HUES64 (cell line): ENCODE results near the gene MANF.
"Not testable (repeated sequence)": the region's sequence is repeated elsewhere in the genome, so short reads cannot be mapped to it uniquely, and the experiment has no call there.

Source experiments
- H3K27ac ChIP-seq: 2 replicates; pipeline ENCODE4 v1.7.0; 2013; ENCODE audit warnings: low read depth, low read length, inconsistent platforms
- H3K27me3 ChIP-seq: 2 replicates; pipeline ENCODE4 v1.6.1; 2013; ENCODE audit warnings: mild to moderate bottlenecking, low read length; ENCODE audit not compliant: insufficient read depth
- H3K36me3 ChIP-seq: 2 replicates; pipeline ENCODE4 v1.6.1; 2013; ENCODE audit warnings: mild to moderate bottlenecking, low read length; ENCODE audit not compliant: insufficient read depth
- H3K4me1 ChIP-seq: 2 replicates; pipeline ENCODE4 v1.6.1; 2013; ENCODE audit warnings: mild to moderate bottlenecking, low read length, moderate library complexity; ENCODE audit not compliant: insufficient read depth
- H3K4me3 ChIP-seq: 2 replicates; pipeline ENCODE4 v1.5.1; 2013; ENCODE audit warnings: mild to moderate bottlenecking, low read length, moderate library complexity
- H3K9ac ChIP-seq: 2 replicates; pipeline ENCODE4 v1.6.1; 2013; ENCODE audit warnings: mild to moderate bottlenecking, low read depth, low read length
- H3K9me3 ChIP-seq: 2 replicates; pipeline ENCODE4 v1.6.1; 2013; ENCODE audit warnings: low read depth, low read length; ENCODE audit not compliant: insufficient read depth
- WGBS: fragments of 150-250, 120-280 bp; methylation state at CpG from one replicate; pipeline ENCODE4 v1.1.7; 2013; ENCODE audit warnings: missing lambda C conversion rate; 5-methylcytosine and 5-hydroxymethylcytosine counted together

MANF gene

DNA sequence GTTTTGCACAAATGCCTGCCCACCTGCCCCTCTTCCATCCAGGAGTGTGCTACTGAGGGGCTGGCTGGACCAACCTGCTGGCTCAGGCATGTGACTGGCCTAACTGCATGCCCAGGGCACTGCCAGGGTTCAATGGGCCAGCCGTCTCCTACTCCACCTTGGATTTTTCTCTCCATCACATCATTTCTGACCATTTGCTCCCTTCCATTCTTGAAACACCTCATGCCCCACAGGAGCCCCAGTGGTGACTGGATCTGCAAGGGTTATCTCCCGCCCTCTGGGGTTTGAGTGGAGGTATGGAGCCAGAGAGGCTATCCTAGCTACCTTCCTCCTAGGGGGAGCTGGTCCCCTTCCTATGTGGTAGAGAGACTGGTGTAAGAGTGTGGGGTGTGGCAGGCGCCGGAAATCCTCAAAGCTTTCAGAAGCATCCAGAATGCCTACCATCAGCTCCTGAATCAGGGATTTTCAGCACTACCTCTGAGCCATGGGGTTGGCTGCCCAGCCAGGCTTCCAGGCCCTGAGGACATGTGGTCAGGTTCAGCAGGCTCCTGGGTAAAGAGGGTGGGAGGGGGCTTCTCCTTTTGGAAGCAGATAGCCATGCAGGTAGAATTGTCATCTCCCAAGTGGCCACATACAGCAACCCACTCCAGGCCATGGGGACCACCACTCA lies 2.9 kb upstream of the MANF start:
- H3K9me3 ChIP-seq: no peaks in the 10 kb centered on the region
- 89% methylated on average over 3 of the region's 4 CpGs for WGBS
- no peak overlapping the region for H3K27ac ChIP-seq
- no peaks in the 10 kb centered on the region for H3K27me3 ChIP-seq
- H3K9ac ChIP-seq: no peak overlapping the region
- H3K4me1 ChIP-seq: peaks cover 18% of the 10 kb centered on the region
- no peak overlapping the region for H3K4me3 ChIP-seq
- H3K36me3 ChIP-seq: peaks cover 11% of the 10 kb centered on the region

DNA sequence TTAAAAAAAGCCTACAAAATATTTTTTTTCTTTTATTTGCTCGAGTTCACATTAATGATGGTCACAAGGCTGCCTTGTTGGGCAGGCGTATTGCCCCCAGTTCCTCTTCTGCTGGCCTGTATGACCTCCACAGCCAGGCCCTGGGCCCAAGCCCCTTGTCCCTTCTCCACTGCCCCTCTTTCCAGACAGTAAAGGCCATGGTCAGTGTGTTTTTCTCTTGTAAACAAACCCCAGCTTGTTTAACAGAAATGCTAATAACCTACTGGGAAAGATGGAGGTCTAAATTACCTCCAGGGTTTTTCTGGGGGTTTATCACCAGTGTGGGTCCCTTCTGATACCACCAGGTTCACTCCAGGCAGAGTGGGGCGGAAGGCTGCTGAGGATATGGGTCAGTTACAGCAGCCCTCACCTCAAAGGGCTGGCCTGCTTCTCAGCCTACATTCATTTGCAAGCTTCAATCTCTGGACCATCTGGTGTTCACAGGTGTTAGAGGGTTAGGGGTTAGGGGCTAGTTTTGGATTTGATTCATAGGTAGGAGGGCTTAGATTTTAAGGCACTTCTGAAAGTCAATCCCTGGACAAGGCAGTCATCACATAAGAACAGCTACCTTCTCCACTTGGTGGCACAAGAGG lies 2.0 kb upstream of the MANF start:
- Histone ChIP-seq H3K9me3 (no peaks in the 10 kb centered on the region), H3K9ac (peak overlapping the region; percentile 95; the same call in 1 of the 2 replicates), H3K4me3 (peak overlapping the region; percentile 90), H3K4me1 (peaks cover 18% of the 10 kb centered on the region), H3K36me3 (peaks cover 20% of the 10 kb centered on the region), H3K27ac (no peak overlapping the region), H3K27me3 (no peaks in the 10 kb centered on the region)
- 94% methylated on average over 3 of the region's 3 CpGs for WGBS

DNA sequence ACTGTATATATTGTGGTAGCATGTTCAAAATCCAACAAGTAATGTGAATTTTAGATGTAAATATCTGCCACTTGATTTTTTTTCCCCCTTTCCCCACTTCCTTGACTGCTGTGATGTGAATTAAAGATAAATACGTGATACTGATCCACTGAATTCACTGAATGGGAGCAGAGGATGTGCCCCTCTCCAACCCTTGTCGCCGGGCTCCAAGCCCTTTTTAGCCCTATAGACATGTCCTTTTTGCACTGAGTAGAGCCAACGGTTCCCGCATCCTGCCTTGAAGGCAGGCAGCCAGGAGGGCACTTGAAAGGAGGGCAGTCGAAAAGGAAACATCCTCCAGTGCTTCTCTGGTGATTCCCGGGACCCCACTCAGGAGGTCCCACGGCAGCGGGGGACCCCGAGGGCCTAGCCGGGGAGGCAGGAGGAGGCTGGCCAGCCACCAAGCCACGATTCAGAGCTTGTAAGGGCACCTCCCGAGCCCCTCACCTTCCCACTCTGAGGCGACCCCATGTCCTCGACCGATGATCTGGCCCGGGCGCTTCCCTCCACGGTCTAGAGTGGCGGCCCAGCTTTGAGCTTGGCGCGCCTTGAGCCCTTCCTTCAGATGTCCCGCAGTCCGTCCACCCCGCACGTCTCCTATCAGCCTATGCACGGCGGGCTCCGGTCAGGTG lies 901 bp upstream of the MANF start:
- peak overlapping the region; percentile 96 for H3K27ac ChIP-seq
- WGBS: 1% methylated on average over 29 of the region's 29 CpGs
- peaks cover 18% of the 10 kb centered on the region for H3K4me1 ChIP-seq
- no peaks in the 10 kb centered on the region for H3K27me3 ChIP-seq
- peak overlapping the region; percentile 95 for H3K9ac ChIP-seq
- H3K9me3 ChIP-seq: no peaks in the 10 kb centered on the region
- H3K36me3 ChIP-seq: peaks cover 31% of the 10 kb centered on the region
- H3K4me3 ChIP-seq: peak overlapping the region; percentile 90

DNA sequence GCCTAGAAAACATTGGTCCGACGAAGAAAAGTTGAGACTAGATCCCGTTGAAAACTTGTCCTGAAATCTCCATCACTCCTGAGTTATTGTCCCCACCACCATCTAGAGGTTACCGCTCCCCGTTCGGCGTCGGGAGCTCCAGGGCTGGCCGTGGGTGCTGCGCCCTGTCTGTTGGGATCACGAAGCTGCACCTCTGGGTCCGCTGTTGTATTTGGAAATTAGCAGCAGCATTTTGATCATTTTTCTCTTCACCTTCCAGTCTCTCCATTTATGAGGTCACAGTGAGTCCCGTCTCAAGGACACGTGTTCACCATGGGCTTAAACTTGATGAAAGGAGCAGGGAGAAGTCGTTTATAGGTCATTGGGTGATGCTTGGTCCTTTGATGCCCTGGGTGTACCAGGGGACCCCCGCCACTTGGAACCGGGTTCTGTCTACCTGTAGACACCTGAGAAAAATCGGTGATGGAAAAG lies 565 bp downstream of the MANF start:
- H3K27ac ChIP-seq: peak overlapping the region; percentile 58
- peaks cover 45% of the 10 kb centered on the region for H3K36me3 ChIP-seq

DNA sequence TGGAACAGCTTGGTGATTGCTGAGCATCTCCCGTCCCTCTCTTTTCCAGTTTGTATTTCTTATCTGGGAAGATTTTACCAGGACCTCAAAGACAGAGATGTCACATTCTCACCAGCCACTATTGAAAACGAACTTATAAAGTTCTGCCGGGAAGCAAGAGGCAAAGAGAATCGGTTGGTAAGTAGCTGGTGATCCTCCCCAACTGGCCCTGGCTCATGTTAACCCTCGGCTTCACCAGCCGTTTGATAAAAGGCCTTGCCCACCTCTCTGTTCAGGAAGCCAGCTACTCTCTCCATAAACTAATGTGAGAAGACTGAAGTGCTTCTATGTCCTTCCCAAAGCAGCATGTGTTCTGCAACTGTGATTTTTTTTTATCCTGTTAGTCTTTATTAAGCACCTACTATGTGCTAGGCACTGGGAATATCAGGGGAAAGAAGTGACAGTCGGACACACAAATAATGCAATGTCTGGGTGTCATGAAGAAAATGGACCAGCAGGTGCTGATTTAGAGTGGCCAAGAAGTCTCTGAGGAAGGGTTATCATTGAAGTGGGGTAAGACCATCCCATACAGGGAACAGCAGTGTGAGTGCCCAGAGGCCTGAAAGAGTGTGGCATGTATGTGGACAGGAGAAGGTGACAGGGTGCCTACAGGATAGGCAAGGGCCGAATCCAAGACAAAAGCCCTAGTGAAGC lies 1.2 kb downstream of the MANF start:
- H3K27me3 ChIP-seq: no peaks in the 10 kb centered on the region
- peak overlapping the region; percentile 90 for H3K4me3 ChIP-seq
- peaks cover 18% of the 10 kb centered on the region for H3K4me1 ChIP-seq
- no peaks in the 10 kb centered on the region for H3K9me3 ChIP-seq
- WGBS: 58% methylated on average over 8 of the region's 8 CpGs
- no peak overlapping the region for H3K27ac ChIP-seq
- H3K9ac ChIP-seq: peak overlapping the region; percentile 93
- H3K36me3 ChIP-seq: peaks cover 45% of the 10 kb centered on the region

More for the DNA sequence above, 565 bp downstream of the MANF start:
- H3K9ac ChIP-seq: peak overlapping the region; percentile 93
- peaks cover 18% of the 10 kb centered on the region for H3K4me1 ChIP-seq
- WGBS: 5% methylated on average over 18 of the region's 18 CpGs
- no peaks in the 10 kb centered on the region for H3K9me3 ChIP-seq
- peak overlapping the region; percentile 90 for H3K4me3 ChIP-seq
- H3K27me3 ChIP-seq: no peaks in the 10 kb centered on the region

DNA sequence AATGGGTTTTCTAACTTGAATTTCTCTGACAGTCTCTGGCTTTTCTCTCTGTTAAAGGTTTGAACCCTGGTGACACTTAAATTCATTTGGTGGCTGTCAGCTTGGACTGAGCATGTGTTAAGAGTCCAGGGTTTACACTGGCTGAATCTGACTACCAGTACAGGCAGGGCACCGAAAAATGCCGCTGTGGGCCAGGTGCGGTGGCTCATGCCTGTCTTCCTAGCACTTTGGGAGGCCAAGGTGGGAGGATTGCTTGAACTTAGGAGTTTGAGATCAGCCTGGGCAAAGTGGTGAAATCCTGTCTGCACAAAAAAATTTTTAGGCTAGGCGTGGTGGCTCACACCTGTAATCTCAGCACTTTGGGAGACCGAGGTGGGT lies 1.8 kb downstream of the MANF start:
- Histone ChIP-seq H3K27ac (no peak overlapping the region), H3K36me3 (peaks cover 45% of the 10 kb centered on the region), H3K4me1 (peaks cover 18% of the 10 kb centered on the region), H3K4me3 (peak overlapping the region; percentile 90), H3K9me3 (no peaks in the 10 kb centered on the region), H3K9ac (no peak overlapping the region), H3K27me3 (no peaks in the 10 kb centered on the region)
- WGBS: 96% methylated on average over 5 of the region's 5 CpGs

DNA sequence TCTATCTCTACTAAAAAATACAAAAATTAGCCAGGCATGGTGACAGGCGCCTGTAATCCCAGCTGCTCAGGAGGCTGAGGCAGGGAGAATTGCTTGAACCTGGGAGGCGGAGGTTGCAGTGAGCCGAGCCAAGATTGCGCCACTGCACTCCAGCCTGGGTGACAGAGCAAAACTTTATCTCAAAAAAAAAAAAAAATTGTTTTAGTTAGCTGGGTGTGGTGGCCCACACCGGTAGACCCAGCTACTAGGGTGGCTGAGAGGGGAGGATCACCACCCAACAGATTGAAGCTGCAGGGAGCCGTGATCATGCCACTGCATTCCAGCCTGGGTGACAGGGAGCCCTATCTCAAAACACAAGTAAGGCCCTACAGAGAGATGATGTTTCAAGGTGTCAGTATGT lies 2.2 kb downstream of the MANF start:
- H3K9ac ChIP-seq, H3K9me3 ChIP-seq, H3K27ac ChIP-seq, H3K27me3 ChIP-seq: not testable (repeated sequence)
- 91% methylated on average over 6 of the region's 6 CpGs for WGBS
- H3K4me1 ChIP-seq: peaks cover 20% of the 10 kb centered on the region
- peaks cover 47% of the 10 kb centered on the region for H3K36me3 ChIP-seq
- H3K4me3 ChIP-seq: peak overlapping the region; percentile 20; the same call in 1 of the 2 replicates

DNA sequence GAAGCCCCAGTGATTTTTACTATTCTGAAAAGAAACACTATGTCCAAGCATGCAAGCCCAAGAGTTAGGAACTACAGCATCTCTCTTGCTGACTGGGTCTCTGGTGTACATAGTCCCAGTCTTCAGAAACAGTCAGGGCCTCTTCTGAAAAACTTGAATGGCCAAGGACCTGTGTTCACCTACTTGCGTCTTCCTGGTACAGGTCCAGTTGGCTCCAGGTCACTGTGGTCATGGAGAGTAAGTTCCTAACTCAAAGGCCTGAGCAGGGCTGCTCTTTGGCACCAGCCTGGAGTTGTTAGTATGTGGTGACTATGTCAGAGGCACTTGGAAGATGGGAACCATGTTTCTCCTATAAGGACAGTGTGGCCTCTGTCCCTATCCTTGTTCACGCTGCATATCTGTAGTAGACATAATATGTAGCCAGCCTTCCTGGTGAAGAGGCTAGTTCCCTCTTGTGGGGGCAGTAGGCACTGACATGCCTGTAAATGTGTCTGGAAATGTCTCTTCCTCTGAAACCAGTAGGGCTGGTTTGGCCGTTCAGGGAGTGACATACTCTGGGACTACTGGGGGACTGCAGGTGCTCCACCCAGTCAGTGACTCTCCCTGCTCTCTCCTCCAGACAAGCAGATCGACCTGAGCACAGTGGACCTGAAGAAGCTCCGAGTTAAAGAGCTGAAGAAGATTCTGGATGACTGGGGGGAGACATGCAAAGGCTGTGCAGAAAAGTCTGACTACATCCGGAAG lies 3.4 kb downstream of the MANF start:
- Histone ChIP-seq H3K9me3 (peaks cover 6% of the 10 kb centered on the region; the same call in 1 of the 2 replicates), H3K36me3 (peaks cover 58% of the 10 kb centered on the region), H3K4me1 (peaks cover 18% of the 10 kb centered on the region), H3K9ac (no peak overlapping the region), H3K4me3 (peak overlapping the region; percentile 20; the same call in 1 of the 2 replicates), H3K27me3 (no peaks in the 10 kb centered on the region), H3K27ac (peak overlapping the region; percentile 15; the same call in 1 of the 2 replicates)
- 97% methylated on average over 6 of the region's 6 CpGs for WGBS

DNA sequence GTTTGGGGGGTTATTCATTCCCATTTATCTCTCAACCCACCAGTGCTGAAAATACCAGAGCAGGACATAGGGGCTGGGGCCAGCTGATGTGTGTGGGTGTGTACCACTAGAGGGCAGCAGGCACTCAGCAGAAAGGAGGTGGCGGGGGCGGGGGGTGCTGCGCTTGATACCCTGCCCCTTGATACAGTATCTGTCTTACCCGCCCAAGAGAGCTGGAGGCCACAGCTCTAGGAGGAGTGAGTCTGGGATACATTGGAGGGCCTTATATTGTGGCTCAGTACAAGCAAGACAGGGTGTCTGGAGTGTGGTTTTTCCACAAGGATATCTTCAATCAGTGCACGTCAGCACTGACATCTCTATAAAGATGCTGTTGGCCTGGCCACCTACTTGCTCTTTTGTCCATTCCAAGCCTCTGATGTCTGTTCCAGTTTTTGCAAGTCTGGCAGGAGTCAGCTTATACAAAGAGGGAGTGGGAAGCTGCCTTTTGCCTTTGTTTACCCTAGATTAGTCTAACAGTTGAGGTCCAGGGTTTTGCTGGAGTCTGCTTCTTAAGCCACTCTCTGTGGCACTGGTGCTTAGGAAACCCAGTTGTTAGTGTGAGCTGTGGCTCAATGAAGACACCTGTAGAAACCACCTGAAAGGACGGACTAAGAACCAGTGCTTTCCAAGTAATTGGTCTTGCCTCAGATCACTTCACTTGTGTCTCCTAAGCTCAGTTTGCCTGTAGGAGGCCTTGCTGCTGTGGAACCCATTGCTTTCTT lies 4.5 kb downstream of the MANF start:
- Histone ChIP-seq H3K27ac (no peak overlapping the region), H3K4me3 (no peak overlapping the region)
- 91% methylated on average over 6 of the region's 6 CpGs for WGBS

More for the DNA sequence above, 4.5 kb downstream of the MANF start:
- Histone ChIP-seq H3K9ac (no peak overlapping the region), H3K36me3 (peaks cover 70% of the 10 kb centered on the region), H3K27me3 (no peaks in the 10 kb centered on the region), H3K9me3 (peaks cover 6% of the 10 kb centered on the region; the same call in 1 of the 2 replicates), H3K4me1 (peaks cover 17% of the 10 kb centered on the region)
